LNCAP (cell line): ENCODE measurements around the gene TREH.

ENCODE experiments used
- TF ChIP-seq, protein P1 (sequence below): fragments of 450-650 bp; IDR thresholded peaks from 2 replicates; pipeline ENCODE4 v1.5.1; 2017; ENCODE audit warnings: mild to moderate bottlenecking

The TREH gene

DNA sequence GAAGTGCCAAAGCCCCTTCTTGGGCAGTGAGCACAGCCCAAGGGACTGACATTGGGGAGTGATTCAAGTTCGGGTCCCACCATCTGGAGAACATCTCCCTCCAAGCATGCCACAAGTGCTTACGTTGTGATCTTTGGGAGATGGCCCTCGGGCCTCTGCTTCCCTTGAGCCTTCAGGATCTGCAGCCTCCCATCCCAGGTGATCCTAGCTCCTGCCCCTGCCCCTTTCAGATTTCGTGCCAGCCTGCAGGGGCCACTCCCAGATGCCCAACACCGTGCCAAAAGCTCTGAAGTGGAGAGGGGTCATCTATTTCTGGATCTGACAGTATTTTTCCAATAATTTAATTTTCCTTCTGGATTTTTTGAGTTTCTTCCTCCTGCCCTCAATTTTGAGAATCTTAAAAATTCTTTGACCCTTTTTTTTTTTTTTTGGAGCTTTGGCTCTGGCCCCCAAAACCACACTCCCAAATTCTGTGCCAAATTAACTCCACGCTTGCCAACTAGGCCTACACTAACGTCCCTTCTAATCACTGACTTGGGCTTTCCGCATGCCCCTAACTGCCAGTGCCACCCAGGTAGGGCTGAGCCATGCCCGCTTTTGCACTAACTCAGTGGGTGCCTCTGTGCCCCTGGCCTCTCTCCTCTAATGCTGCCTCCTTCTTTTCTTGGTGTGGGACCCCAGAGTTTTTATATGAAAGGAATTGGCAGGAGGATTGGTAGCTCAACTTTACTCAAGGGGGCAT lies 46.7 kb downstream of the TREH start:
- TF ChIP-seq, protein P1, sequence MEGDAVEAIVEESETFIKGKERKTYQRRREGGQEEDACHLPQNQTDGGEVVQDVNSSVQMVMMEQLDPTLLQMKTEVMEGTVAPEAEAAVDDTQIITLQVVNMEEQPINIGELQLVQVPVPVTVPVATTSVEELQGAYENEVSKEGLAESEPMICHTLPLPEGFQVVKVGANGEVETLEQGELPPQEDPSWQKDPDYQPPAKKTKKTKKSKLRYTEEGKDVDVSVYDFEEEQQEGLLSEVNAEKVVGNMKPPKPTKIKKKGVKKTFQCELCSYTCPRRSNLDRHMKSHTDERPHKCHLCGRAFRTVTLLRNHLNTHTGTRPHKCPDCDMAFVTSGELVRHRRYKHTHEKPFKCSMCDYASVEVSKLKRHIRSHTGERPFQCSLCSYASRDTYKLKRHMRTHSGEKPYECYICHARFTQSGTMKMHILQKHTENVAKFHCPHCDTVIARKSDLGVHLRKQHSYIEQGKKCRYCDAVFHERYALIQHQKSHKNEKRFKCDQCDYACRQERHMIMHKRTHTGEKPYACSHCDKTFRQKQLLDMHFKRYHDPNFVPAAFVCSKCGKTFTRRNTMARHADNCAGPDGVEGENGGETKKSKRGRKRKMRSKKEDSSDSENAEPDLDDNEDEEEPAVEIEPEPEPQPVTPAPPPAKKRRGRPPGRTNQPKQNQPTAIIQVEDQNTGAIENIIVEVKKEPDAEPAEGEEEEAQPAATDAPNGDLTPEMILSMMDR, result no peak

DNA sequence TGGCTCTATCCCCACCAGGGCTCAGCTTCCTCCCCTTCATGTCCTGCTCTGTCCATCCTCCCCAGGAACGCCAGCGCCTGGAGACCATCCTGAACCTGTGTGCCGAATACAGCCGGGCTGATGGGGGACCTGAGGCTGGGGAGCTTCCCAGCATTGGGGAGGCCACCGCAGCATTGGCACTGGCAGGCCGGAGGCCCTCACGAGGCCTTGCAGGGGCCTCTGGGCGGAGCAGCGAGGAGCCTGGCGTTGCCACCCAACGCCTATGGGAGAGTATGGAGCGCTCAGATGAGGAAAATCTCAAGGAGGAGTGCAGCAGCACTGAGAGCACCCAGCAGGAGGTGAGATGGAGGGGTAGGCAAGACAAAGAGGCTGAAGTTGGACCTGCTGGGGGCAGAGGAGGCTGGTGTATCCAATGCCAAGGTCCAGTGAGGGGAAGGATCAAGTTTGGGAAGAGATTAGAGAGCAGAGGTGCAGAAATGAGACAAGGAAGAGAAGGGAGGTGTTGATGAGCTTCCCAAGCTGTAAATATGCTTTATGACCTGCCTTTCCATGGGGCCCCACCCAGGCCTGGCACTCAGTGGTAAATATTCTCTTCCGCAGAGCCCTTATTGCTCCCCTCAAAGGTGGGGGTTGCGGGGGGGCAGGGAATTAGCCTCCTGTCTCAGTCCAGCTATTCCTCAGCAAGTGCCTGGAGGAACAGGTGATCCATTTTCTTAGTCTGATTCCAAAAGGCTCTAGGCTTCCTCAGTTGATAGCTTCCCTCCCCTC lies 48.1 kb downstream of the TREH start:
- TF ChIP-seq, protein P1, result no peak

DNA sequence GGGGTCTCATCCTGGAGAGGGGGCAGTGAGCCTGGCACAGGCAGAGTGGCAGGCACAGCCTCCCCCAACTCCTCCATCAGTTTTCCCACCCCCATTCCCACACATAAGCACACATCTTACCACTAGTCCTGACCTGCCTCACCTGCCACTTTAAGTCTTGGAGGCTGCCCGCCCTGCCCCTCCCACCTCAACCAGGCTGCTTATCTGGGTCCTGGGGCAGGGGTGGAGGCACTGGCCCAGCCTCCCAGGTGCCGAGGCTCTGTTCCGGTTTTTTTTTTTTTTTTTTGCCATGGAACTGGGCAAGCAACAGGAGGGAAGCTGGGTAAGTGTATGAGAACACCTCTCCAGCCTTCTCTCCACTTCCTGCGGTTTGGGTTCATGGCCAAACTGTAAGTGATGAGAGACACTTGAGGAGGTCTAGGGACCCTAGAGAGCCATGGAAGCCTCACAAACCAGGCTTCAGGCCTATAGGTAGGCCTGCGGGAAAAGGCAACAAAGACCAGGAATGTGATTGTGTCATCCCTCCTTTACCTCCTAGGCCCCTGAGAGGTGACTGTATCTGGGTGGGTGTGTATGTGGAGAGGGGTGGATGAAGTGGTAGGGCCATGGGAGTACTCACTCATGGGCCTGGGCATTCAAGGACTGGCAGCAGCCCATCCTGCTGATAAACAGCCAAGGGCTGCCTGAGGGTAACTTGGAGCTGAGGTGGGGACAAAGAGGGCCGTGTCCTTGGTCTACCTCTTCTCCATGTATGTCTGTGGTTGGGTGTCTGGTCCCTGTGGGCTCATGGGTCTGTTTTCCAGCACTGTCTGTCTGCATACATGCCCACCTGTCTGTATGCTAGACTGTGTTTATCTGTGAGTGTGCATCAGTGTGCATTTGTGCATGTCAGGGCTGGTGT lies 49.4 kb downstream of the TREH start:
- TF ChIP-seq, protein P1, result no peak

DNA sequence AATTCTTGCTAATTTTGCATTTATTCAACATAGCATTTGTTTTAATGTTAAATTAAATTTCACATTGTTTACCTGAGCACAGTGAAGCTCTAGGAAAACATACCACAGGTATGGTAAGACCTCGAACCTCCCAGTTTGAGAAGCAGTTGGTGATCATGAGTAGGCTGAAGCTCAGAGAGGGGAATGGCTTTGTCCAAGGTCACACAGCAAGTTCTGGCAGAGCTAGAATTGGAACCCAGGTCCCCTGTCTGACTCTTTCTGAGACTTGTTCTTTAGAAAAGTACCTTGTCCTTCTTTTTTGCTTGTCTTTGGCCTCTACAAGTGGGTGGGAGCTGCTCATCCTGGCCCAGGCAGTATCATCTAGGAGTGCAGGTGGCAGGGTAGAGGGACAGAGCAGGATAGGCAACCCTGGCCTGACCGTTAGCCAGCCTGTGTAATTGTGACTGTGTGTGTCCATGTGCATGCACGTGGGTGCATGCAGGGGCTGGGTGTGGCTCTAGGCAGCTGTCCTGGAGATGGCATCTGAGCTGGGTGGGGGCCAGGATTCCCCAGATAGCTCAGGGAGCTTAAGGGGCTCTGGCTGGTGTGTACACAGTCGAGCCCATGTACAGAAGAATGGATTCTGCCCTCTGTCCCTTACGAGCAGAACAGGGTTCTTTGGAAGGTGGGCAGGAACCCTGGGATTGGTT lies 50.4 kb downstream of the TREH start:
- TF ChIP-seq, protein P1, result no peak

DNA sequence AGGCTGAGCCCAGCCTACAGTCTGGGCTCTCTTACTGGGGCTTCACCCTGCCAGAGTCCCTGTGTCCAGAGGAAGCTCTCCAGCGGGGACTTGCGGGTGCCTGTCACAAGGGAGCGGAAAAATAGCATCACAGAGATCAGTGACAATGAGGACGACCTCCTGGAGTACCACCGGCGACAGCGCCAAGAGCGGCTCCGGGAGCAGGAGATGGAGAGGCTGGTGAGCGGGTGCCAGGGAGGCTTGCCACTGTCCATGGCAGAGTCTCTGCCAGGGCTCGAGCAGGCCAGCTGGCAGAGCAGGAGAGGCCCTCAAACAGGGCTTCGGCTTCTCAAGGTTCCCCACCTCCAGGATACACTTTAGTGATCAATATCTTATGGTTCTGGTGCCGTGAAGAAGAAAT lies 51.0 kb downstream of the TREH start:
- TF ChIP-seq, protein P1, result no peak

DNA sequence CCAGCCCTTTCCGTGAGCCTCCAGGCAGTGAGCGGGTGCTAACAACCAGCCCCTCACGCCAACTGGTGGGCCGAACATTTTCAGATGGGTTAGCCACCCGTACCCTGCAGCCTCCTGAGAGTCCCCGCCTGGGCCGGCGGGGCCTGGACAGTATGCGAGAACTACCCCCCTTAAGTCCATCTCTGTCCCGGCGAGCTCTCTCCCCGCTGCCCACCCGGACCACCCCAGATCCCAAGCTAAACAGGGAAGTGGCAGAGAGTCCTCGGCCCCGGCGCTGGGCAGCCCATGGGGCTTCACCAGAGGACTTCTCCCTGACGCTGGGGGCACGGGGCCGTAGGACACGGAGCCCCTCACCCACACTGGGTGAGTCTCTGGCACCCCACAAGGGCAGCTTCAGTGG lies 51.4 kb downstream of the TREH start:
- TF ChIP-seq, protein P1, result no peak

DNA sequence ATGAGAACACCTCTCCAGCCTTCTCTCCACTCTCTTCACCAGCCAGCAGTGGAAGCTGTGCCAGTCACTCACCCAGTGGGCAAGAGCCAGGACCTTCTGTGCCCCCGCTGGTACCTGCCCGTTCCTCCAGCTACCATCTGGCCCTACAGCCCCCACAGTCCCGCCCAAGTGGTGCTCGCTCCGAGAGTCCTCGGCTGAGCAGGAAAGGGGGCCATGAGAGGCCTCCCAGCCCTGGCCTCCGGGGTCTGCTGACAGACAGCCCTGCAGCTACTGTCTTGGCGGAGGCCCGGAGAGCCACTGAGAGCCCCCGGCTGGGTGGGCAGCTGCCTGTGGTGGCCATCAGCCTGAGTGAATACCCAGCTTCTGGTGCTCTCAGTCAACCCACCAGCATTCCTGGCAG lies 51.9 kb downstream of the TREH start:
- TF ChIP-seq, protein P1, result no peak
